HEK293T (cell line): Measurements from ENCODE around the gene MOCS1.
A peak's percentile ranks its signal among the peaks of the same experiment; 100 is the strongest.

Experiments used
- CTCF ChIA-PET: fragments of 350-600 bp; formaldehyde crosslinking; extraction: SDS; loops from one replicate; lab custom pipeline; 2021; ENCODE audit warnings: antibody characterized with exemption, inconsistent platforms; lab: Yijun Ruan, JAX
- POLR2A ChIA-PET: fragments of 350-600 bp; formaldehyde crosslinking; extraction: SDS; loops from one replicate; lab custom pipeline; 2020; ENCODE audit warnings: antibody characterized with exemption, inconsistent platforms; lab: Yijun Ruan, JAX
- DNase-seq: peaks from one replicate; pipeline ENCODE4 v3.0.0; 2012; ENCODE audit warnings: mixed read lengths; ENCODE audit errors: extremely low spot score
- ARNT ChIP-seq: fragments of 450-650 bp; IDR thresholded peaks from 2 replicates; pipeline ENCODE4 v1.6.1; 2017; ENCODE audit warnings: mild to moderate bottlenecking
- BHLHE40 ChIP-seq: fragments of 450-650 bp; IDR thresholded peaks from 2 replicates; pipeline ENCODE4 v1.6.1; 2016; ENCODE audit warnings: mild to moderate bottlenecking, moderate library complexity, borderline replicate concordance
- CTBP1 ChIP-seq: fragments of 450-650 bp; IDR thresholded peaks from 2 replicates; pipeline ENCODE4 v1.6.1; 2016; ENCODE audit warnings: borderline replicate concordance
- ELF4 ChIP-seq: fragments of 450-650 bp; IDR thresholded peaks from 2 replicates; pipeline ENCODE4 v1.6.1; 2017; ENCODE audit warnings: antibody characterized with exemption
- FOXA1 ChIP-seq: fragments of 450-650 bp; IDR thresholded peaks from 2 replicates; pipeline ENCODE4 v1.6.1; 2016; ENCODE audit warnings: mild to moderate bottlenecking
- FOXK2 ChIP-seq: fragments of 450-650 bp; IDR thresholded peaks from 2 replicates; pipeline ENCODE4 v1.6.1; 2016; ENCODE audit warnings: mild to moderate bottlenecking
- FOXM1 ChIP-seq: fragments of 450-650 bp; IDR thresholded peaks from 2 replicates; pipeline ENCODE4 v1.6.1; 2017; ENCODE audit warnings: mild to moderate bottlenecking, borderline replicate concordance
- HDGF ChIP-seq: fragments of 450-650 bp; IDR thresholded peaks from 2 replicates; pipeline ENCODE4 v1.6.1; 2017; ENCODE audit warnings: antibody characterized with exemption, borderline replicate concordance
- L3MBTL2 ChIP-seq: fragments of 450-650 bp; conservative IDR thresholded peaks from 2 replicates; pipeline ENCODE4 v1.6.1; 2016; ENCODE audit warnings: mild to moderate bottlenecking
- LEF1 ChIP-seq: fragments of 450-650 bp; IDR thresholded peaks from 2 replicates; pipeline ENCODE4 v1.6.1; 2017; ENCODE audit warnings: mild to moderate bottlenecking, borderline replicate concordance
- NFRKB ChIP-seq: fragments of 450-650 bp; IDR thresholded peaks from 2 replicates; pipeline ENCODE4 v1.6.1; 2016; ENCODE audit warnings: mild to moderate bottlenecking, moderate library complexity
- SP1 ChIP-seq: fragments of 450-650 bp; IDR thresholded peaks from 2 replicates; pipeline ENCODE4 v1.6.1; 2017
- SUZ12 ChIP-seq: fragments of 450-650 bp; IDR thresholded peaks from 2 replicates; pipeline ENCODE4 v1.6.1; 2016; ENCODE audit warnings: mild to moderate bottlenecking
- TARDBP ChIP-seq: fragments of 450-650 bp; IDR thresholded peaks from 2 replicates; pipeline ENCODE4 v1.6.1; 2016
- ZNF384 ChIP-seq: fragments of 450-650 bp; IDR thresholded peaks from 2 replicates; pipeline ENCODE4 v1.6.1; 2016
- TF ChIP-seq, protein P1 (sequence below): fragments of 450-650 bp; IDR thresholded peaks from 2 replicates; pipeline ENCODE4 v1.6.1; 2016

Gene MOCS1

GRCh38 chr6:39941820-39942219 lies 7.6 kb upstream of the MOCS1 start:
- no peak for DNase-seq
- ChIA-PET POLR2A (no interaction called here), CTCF (no interaction called here)
- TF ChIP-seq HDGF = no peak
- no peak for TF ChIP-seq CTBP1
- no peak for TF ChIP-seq LEF1
- no peak for TF ChIP-seq ELF4
- 0 out of 2 replicates have a peak, but pooled peaks have one; percentile 20 for TF ChIP-seq L3MBTL2

DNA sequence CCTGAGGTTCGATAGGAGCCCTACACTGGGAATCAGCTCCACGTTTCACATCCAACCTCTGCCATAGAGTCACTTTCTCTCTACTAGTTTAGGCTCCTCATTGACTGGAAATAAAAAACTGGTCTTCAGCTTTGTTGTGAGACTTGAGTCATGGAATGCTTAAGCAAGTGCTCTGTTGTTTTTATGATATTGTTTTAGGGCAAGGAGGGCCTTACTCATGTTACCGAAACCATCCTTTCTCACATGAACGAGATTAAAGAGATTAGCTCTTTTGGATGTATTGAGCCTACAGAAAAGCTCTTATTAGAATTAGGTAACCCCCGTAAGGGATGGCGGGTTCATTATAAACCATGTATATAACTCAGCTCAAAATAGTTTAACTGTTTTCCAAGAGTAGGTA lies 6.9 kb upstream of the MOCS1 start:
- POLR2A ChIA-PET = no interaction called here
- no peak for DNase-seq
- no peak for TF ChIP-seq TARDBP
- TF ChIP-seq, protein P1, sequence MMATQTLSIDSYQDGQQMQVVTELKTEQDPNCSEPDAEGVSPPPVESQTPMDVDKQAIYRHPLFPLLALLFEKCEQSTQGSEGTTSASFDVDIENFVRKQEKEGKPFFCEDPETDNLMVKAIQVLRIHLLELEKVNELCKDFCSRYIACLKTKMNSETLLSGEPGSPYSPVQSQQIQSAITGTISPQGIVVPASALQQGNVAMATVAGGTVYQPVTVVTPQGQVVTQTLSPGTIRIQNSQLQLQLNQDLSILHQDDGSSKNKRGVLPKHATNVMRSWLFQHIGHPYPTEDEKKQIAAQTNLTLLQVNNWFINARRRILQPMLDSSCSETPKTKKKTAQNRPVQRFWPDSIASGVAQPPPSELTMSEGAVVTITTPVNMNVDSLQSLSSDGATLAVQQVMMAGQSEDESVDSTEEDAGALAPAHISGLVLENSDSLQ = no peak
- TF ChIP-seq ELF4 = no peak
- no peak for TF ChIP-seq LEF1
- no peak for TF ChIP-seq L3MBTL2
- TF ChIP-seq ARNT = no peak
- no peak for TF ChIP-seq CTBP1
- no peak for TF ChIP-seq FOXA1
- TF ChIP-seq SP1 = no peak
- no peak for TF ChIP-seq FOXM1
- TF ChIP-seq HDGF = no peak
- TF ChIP-seq FOXK2 = no peak
- TF ChIP-seq NFRKB = no peak
- TF ChIP-seq ZNF384 = no peak
- no peak for TF ChIP-seq BHLHE40
- no peak for TF ChIP-seq SUZ12
- CTCF ChIA-PET = interaction anchor here (0.6 kb wide), 1 partner anchor 552 kb away, joined by 3 read pairs; no protein-coding TSS in a partner anchor

DNA sequence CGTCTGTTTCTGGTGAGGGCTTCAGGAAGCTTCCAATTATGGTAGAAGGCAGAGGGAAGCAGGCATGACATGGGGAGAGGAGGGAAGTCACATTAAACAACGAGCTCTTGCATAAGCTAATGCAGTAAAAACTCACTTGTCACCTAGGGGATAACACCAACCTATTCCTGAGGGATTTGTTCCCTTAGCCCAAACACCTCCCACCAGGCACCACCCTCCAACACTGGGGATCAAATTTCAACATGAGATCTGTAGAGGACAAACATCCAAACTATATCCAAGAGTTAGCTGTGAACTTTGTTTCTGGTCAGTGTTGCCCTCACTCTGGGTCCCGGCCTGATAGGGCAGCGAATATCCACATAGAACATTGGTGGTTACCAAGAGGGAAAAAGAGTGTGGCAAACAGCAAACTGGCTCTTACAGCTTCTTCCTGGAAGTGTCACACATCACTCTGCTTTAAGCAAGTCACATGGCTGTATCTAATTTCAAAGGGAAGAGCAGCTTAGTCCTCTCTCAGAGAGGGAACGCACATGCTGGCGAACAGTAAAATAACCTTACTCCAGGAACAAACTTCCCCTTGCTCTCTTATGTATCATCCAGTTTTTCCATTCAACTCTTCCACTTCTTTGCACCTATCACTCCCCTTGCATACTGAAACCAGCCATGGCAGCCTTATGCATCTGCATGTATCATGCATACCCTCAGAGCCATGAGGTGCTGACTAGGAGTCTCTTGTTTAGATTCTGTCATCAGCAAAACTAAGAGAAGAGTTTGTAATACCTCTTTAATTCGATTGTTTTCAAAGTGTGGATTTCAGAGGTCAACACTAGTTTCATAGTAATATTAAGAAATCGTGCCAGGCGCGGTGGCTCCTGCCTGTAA lies 4.8 kb upstream of the MOCS1 start:
- DNase-seq = no peak
- TF ChIP-seq ELF4 (no peak), ZNF384 (no peak), TARDBP (no peak), SUZ12 (no peak), CTBP1 (no peak), FOXM1 (no peak), L3MBTL2 (0 out of 2 replicates have a peak, but pooled peaks have one; percentile 19), ARNT (no peak)
- ChIA-PET CTCF (no interaction called here), POLR2A (no interaction called here)

DNA sequence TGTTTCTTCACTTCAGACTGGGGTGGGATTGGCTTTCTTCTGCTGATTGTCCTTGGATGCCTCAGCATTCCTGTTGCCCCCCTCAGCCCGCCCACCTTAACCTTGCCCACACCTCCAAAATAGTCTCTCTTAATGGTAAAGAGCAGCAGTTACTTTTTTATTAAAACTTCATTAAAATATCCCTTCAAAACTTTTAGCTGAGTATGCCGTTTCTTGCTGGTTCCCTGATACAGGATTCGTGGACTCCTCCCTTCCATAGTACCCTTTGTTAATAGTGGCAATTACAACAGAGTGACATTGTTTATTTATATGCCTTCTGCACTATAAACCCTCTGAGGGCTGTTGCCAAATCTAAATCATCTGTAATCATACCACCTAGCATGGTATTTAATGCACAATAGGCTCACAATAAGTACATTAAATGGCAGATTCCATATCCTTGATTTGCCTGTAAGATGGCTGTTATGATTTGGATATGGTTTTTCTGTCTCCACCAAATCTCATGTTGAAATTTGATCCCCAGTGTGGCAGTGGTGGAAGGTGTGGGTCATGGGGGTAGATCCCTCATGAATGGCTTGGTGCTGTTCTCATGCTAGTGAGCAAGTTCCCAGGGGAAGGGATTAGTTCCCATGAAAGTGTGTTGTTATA lies 3.5 kb upstream of the MOCS1 start:
- CTCF ChIA-PET = no interaction called here
- POLR2A ChIA-PET = no interaction called here
- no peak for DNase-seq
- no peak for TF ChIP-seq TARDBP
- TF ChIP-seq FOXA1 = no peak
- no peak for TF ChIP-seq SP1
- no peak for TF ChIP-seq BHLHE40
- TF ChIP-seq L3MBTL2 = no peak
- TF ChIP-seq FOXM1 = no peak
- no peak for TF ChIP-seq LEF1

- POLR2A ChIA-PET = no interaction called here
- no peak for TF ChIP-seq ELF4
- TF ChIP-seq NFRKB = no peak
- no peak for TF ChIP-seq ARNT
- no peak for TF ChIP-seq L3MBTL2
- no peak for TF ChIP-seq FOXA1
- TF ChIP-seq FOXM1 = no peak
- no peak for TF ChIP-seq HDGF
- no peak for TF ChIP-seq FOXK2
- no peak for TF ChIP-seq LEF1
- TF ChIP-seq ZNF384 = no peak
- TF ChIP-seq SP1 = no peak
- TF ChIP-seq CTBP1 = no peak
- no peak for TF ChIP-seq TARDBP
- TF ChIP-seq, protein P1 = no peak
- CTCF ChIA-PET = no interaction called here
- no peak for DNase-seq
Observed at GRCh38 chr6:39936857-39937256, 2.6 kb upstream of the MOCS1 start.

- CTCF ChIA-PET = interaction anchor here (0.5 kb wide), 1 partner anchor 657 kb away, joined by 3 read pairs; no protein-coding TSS in a partner anchor
- POLR2A ChIA-PET = no interaction called here
- no peak for TF ChIP-seq SP1
- TF ChIP-seq ARNT = no peak
- no peak for TF ChIP-seq BHLHE40
- no peak for TF ChIP-seq SUZ12
- TF ChIP-seq FOXK2 = no peak
- TF ChIP-seq L3MBTL2 = no peak
- TF ChIP-seq CTBP1 = no peak
- no peak for DNase-seq
Observed at GRCh38 chr6:39935241-39935640, 979 bp upstream of the MOCS1 start.
